H1 (cell line): ENCODE results near the gene LDLRAD3. TPM values are rescaled to one million over a fixed set of nuclear protein-coding genes. Genes with fewer than 3 reads are reported as not detected.

Source experiments
- BCL11A ChIP-seq, 2 experiments: IDR thresholded peaks; one replicate each; pipeline ENCODE4 v1.6.1; 2011; ENCODE audit warnings: low read depth in 2 of 2, low read length in 2 of 2, mild to moderate bottlenecking in 2 of 2
- CHD1 ChIP-seq: IDR thresholded peaks from 2 replicates; pipeline ENCODE4 v1.6.1; 2012; ENCODE audit warnings: low read depth, low read length, improper control_type of control experiment
- CHD7 ChIP-seq: fragments of 300-600 bp; sonication (generic); IDR thresholded peaks from 2 replicates; pipeline ENCODE4 v1.7.1; 2012; ENCODE audit warnings: low read length, moderate library complexity, mild to moderate bottlenecking, inconsistent platforms; ENCODE audit not compliant: insufficient replicate concordance
- polyA plus RNA-seq, 7 experiments: library from polyadenylated mRNA; depleted of rRNA in 3 of 7; stranded (reverse) in 5 of 7; unstranded in 2 of 7; fragments of >200 nt in 5 of 7; fragments of 200-250 nt in 2 of 7; gene quantifications; 1 replicate in 5 of 7; 2 replicates in 1 of 7; 4 replicates in 1 of 7; pipeline versions ENCODE4 v1.2.1 to v1.2.3, GENCODE V29; 2011 to 2013; ENCODE audit warnings: missing spikeins in 2 of 7, mixed read lengths in 2 of 7
- total RNA-seq: library from RNA; stranded (reverse); fragmentation: NEBNext Ultra II Directional; extraction: Animal tissue kit (Norgen Biotek cat#: 25700); gene quantifications from 2 replicates; pipeline ENCODE4 v1.2.1, GENCODE V29; 2021

LDLRAD3 gene
- total and polyA plus RNA-seq, 2 of the 8 experiments (the other 6 are each of a cell fraction or from before 2014, with no cell fraction given) = 18.6 to 22.8 TPM

- TF ChIP-seq CHD1 (no peak), CHD7 (no peak), BCL11A (IDR thresholded peaks at IDR 0.05; ENCODE audit: low read depth in 2 of 2, low read length in 2 of 2) (no peak)
- TF ChIP-seq, all 59 proteins: peak for 0
Measured at GRCh38 chr11:35969089-35970042, 25.5 kb downstream of the LDLRAD3 start (continued).
